ENCODE results near the gene ATN1. TPM values are rescaled to one million over a fixed set of nuclear protein-coding genes. Genes with fewer than 3 reads are reported as not detected.

Gene ATN1
- total RNA-seq, 6 experiments from 2014 or later, result 9.2 to 24.1 (median 16.8) TPM

DNA sequence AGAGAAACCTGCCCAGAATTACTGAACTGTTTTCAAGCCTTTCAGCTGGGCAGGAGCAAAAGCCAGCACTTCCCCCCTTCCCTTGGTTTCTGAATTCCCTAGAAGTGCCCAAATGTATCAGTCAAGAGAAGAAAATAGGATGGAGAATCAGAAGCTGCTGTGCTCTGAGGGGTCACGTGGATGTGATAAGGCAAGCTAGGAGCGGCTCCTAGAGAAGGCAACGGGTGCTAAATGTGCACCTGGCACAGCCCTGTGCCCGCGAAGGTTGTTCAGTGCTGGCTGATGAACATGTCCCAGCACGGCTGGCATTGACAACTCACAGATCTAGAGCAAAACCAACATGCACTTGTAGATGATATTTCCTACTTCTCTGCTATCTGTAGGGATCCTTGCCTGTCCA is 51.3 kb downstream of the ATN1 start:
- WGBS (ENCODE audit: insufficient coverage, low coverage, low lambda C conversion rate, missing lambda C conversion rate), result no CpG with 5 or more reads among the region's 6 CpGs
- no peak for ATAC-seq
- intact Hi-C loops (cut with DNase I), result no loop called here
- no peak for DNase-seq
- Histone ChIP-seq H3K36me3 (peaks cover 4 to 87% (median 49%) of the 10 kb centered on the region in 4 donors), H3K4me3 (no peak overlapping the region), H3K9me3 (no peaks in the 10 kb centered on the region), H3K27me3 (no peaks in the 10 kb centered on the region), H3K27ac (no peak overlapping the region), H3K4me1 (peaks cover 0 to 31% (median 13%) of the 10 kb centered on the region in 4 donors)
- TF ChIP-seq POLR2A (IDR thresholded peaks at IDR 0.05), result no peak
- no peak for TF ChIP-seq CTCF (IDR thresholded peaks at IDR 0.05)

DNA sequence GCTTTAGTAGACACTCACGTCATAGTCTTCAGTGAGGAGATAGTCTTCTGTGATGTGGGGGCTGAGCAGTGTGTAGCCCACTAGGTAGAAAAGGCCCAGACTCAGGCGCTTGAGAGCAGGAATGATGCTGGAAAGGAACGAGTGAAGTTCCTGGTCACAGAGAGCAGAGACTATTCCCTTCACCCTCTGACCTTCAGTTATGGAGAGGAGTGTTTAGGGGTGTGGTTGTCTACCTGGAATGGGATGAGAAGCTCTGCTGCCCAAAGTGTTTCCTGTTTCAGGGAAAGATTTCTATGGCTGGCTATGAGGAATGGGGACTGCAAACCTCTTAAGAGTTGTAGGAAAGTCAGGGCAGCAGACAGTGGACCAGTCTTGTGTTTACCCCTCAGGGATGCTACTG is 51.7 kb downstream of the ATN1 start:
- no peak overlapping the region for H3K27ac ChIP-seq
- no peak for DNase-seq
- H3K36me3 ChIP-seq, result peaks cover 4 to 83% (median 48%) of the 10 kb centered on the region in 4 donors
- peaks cover 0 to 36% (median 15%) of the 10 kb centered on the region in 4 donors for H3K4me1 ChIP-seq
- ATAC-seq, result no peak
- 79% methylated on average over 3 of the region's 3 CpGs for WGBS (ENCODE audit: insufficient coverage, low coverage, low lambda C conversion rate, missing lambda C conversion rate)
- H3K4me3 ChIP-seq, result no peak overlapping the region
- no peaks in the 10 kb centered on the region for H3K27me3 ChIP-seq
- no peaks in the 10 kb centered on the region for H3K9me3 ChIP-seq
- no peak for TF ChIP-seq CTCF (IDR thresholded peaks at IDR 0.05)
- no peak for TF ChIP-seq POLR2A (IDR thresholded peaks at IDR 0.05)
- intact Hi-C loops (cut with DNase I), result no loop called here

DNA sequence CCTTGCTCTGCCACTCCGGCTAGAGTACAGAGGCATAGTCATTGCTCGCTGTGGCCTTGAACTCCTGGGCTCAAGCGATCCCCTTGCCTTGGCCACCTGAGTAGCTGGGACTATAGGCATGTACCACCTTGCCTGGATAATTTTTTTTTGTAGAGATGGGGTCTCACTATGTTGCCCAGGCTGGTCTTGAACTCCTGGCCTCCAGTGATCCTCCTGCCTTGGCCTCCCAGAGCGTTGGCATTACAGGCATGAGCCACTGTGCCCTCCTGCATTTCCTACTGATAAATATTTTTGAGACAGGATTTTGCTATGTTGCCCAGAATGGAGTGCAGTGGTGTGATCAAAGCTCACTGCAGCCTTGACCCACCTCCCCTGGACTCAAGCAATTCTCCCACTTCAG is 52.3 kb downstream of the ATN1 start:
- H3K27me3 ChIP-seq, result no peaks in the 10 kb centered on the region
- TF ChIP-seq CTCF (IDR thresholded peaks at IDR 0.05) (no peak), POLR2A (IDR thresholded peaks at IDR 0.05) (no peak)

DNA sequence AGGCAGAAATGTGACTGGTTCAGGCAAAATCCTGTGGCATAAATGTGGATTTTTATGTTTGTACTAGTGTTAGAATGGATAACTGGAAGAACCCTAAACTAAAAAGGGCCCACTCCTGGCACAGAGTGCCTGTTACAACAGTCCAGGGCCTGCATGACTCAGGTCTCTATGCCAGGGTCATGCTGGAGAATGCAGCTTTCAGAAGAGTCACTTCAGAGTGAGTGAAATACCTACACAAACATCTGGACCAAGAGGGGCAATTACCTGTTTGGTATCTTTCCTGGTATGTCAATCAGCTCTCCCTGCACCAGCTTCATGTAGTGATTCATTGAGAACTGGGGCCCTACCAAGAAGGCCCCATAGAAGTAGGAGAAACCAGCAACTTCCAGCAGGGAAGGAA is 53.0 kb downstream of the ATN1 start:
- peak overlapping the region; percentile 31 to 76 (median 47) for H3K27ac ChIP-seq
- H3K36me3 ChIP-seq, result peaks cover 4 to 70% (median 40%) of the 10 kb centered on the region in 4 donors
- no peak overlapping the region for H3K4me3 ChIP-seq
- ATAC-seq, result peak; percentile 42 to 62 (median 48)
- H3K9me3 ChIP-seq, result no peaks in the 10 kb centered on the region
- no peak for TF ChIP-seq CTCF (IDR thresholded peaks at IDR 0.05)
- no peak for TF ChIP-seq POLR2A (IDR thresholded peaks at IDR 0.05)
- intact Hi-C loops (cut with DNase I), result no loop called here
- no peaks in the 10 kb centered on the region for H3K27me3 ChIP-seq
- no peak for DNase-seq
- H3K4me1 ChIP-seq, result peaks cover 0 to 38% (median 17%) of the 10 kb centered on the region in 4 donors

More for the DNA sequence above, 52.3 kb downstream of the ATN1 start:
- intact Hi-C loops (cut with DNase I), result no loop called here
- no peak for DNase-seq
- Histone ChIP-seq H3K27ac (peak overlapping the region in 2 of 3 donors; percentile 47 to 76), H3K9me3 (no peaks in the 10 kb centered on the region), H3K36me3 (peaks cover 4 to 77% (median 44%) of the 10 kb centered on the region in 4 donors), H3K4me1 (peaks cover 0 to 38% (median 17%) of the 10 kb centered on the region in 4 donors), H3K4me3 (no peak overlapping the region)
- ATAC-seq, result no peak
- WGBS (ENCODE audit: insufficient coverage, low coverage, low lambda C conversion rate, missing lambda C conversion rate), result 92% methylated on average over 4 of the region's 4 CpGs
